Dedifferentiated amniotic fluid mesenchymal stem cell (primary cell): ENCODE measurements around the gene TSHB.
A peak's percentile ranks its signal among the peaks of the same experiment; 100 is the strongest.

Source experiments
- DNase-seq: peaks from one replicate; pipeline ENCODE4 v3.0.0-alpha.2; 2016; ENCODE audit errors: extremely low spot score

TSHB gene

DNA sequence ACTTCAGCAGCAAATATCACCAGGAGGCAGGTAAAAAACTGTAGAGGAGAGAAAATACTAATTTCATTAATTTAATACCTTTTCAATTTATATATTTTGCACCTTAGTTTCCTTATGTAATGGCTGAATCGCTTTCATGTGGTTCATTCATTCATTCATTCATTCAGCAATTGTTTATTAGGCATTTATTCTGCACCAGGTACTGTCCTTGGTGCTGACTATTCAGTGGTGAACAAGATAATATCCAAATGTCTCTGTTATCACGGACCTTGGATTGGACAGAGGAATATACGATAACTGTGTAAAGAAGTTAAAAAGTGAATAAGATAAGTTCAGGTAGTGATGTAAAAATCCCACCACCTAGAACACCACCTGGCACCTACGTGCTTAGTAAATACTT lies 30.9 kb downstream of the TSHB start:
- DNase-seq: no peak

DNA sequence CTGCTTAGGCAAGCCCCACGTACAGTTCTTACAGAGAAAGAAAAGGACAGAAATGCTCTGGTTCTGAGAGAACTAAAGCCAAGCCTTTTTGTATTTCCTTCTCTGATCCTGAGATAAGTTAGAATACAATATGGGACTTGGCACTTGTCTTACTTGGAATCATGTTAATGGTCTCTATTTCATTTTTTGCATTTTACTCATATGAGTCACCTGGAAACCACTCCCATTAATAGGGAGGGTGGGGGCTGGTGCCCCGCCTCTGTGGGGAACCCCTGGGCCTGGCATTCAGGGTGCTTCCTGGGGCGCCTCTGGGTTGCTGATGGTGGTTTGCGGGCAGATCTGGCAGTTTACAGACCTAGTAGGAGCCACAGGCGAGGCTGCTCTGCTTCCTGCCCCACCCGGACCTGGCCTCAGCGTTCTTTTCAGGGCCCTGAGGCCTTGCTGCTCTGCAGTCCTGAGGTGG lies 32.9 kb downstream of the TSHB start:
- no peak for DNase-seq

DNA sequence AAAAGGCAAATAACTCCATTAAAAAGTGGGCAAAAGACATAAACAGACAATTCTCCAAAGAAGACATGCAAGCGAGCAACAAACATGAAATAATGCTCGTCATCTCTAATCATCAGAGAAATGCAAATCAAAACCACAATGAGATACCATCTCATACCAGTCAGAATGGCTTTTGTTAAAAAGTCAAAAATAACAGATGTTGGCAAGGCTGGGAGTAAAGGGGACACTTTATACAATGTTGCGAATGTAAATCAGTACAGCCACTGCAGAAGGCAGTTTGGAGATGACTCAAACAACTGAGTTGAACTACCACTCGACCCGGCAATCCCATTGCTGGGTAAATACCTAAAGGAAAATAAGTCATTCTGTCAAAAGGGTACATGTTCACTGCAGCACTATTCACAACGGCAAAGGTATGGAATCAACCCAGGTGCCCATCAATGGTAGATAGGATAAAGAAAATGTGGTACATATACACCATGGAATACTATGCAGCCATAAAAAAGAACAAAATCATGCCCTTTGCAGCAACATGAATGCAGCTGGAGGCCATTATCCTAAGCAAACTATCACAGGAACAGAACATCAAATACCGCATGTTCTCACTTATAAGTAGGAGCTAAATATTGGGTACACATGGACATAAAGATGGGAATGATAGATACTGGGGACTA lies 33.7 kb downstream of the TSHB start:
- DNase-seq: no peak

- no peak for DNase-seq
These were observed 34.8 kb downstream of the TSHB start for GRCh38 chr1:115064461-115064860.

DNA sequence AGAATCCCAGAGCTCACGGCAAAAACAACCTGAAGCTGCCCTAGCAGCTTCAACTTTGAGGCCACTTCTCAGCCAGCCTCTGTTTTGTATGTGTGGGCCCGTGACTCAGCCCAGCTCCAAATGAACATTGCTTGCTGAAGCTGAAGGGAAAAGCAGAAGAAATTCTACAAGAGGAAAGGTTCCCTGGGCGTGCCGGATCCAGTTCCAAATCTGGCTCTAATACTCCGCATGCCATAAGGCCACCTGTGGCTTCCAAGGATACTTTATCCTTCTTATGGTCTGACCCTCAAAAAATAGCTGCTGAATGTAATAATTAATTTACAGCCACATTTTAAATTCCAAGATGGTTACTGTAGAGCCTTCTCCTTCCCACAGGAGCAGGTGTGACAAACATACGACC lies 35.4 kb downstream of the TSHB start:
- no peak for DNase-seq

- DNase-seq: peak; percentile 62
These were observed 37.7 kb downstream of the TSHB start for GRCh38 chr1:115067161-115067859.

DNA sequence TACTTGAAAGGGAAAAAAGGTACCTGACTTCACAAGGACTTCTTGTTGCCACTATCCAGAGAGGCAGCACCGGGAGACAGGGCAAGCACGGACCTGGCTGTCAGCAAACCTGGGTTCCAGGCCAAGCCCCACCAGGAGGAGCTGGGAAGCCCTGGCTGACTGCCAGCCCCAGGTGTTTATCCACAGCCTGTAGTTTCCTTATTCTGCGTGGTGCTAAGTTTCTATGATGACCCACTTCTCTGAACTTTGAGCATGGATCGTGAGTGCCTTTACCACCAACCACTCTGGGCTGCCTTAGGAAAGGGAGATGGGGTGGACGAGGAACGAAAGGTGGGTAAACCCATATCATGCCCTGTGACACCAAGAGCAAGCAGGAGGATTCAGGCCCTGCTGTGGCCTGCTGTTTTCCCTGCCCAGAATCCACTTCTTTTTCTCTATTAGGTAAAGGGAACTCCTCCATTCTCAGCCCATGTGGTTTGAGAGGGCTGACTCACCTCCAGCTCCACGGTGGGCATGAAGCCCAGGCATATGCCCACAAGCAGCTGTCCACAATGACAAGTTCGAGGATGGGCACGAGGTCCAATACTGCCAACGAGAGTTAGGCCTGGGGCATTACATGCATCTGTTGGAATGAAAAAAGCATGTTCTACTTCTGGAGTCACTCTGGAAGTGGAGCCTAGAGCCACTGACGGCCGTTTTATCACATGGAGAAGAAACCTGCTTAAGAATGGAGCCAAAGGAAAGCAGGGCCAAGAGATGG lies 39.4 kb downstream of the TSHB start:
- peak; percentile 58 for DNase-seq

GRCh38 chr1:115069659-115070308 lies 40.2 kb downstream of the TSHB start:
- DNase-seq: peak; percentile 40

DNA sequence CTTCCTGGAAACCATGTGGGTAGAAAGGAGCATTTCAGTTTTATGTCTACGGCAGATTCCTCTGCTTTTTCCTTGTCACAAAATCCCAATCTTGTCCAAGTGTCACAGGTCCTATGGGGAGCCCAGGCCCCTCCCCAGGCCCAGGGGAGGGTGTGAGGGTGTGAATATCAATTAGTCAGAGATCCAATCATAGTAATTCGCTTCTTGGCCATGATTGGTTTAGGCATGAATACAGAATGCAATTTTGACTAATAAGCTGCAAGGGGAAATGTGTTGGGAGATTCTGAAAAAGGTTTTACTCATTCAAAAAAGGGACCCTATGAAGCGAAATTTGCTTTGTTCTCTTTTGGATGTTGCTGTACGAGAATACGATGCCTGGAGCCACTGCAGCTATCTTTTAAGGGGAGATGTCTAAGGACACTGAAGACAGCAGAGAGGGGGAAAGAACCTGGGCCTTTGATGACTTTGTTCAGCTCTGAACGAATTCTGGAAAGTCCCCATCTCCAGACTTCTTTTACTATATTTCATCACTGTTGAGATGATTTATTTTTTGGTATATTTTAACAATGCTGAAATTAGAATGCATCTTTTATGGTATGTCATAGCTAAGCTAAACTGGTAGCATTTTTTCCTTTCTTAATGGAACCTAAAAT lies 41.5 kb downstream of the TSHB start:
- no peak for DNase-seq

DNA sequence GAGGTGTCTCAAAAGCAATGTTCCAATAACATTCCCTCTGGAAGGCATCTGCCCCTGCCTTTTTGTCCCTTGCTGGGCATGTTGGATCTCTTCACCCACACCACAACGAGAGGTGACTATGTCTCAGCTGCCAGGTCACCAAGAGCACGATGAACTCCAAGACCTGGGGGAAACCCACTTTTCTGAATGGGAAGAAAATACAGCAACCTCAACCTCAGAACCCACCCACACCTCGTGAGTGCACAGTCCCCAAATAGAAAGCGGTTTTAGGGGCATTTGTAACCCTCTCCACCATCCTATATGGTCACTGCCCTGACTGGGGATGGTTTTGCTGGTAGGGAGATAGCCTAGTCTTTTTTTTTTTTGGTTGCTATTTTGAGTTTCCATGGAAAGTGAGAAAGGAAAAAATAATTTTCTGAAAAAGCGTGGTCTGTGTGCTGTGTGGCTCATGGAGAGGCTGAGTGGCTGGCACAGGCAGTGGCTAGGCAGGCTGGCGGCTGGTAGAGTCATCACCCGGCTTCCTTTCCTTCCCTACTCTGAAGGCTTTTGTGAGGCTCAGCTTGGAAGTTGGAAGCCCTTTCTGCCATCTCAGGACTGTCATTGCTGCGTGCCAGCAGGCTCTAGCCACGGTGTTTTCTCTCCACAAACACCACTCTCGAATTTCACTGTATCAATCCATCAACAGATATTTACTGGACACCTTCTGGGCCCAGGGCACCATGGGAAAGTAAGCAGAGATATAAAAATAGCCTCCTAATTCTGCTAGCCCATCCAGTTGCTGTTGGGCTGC lies 43.9 kb downstream of the TSHB start:
- no peak for DNase-seq

GRCh38 chr1:115074839-115075534 lies 45.4 kb downstream of the TSHB start:
- no peak for DNase-seq

DNA sequence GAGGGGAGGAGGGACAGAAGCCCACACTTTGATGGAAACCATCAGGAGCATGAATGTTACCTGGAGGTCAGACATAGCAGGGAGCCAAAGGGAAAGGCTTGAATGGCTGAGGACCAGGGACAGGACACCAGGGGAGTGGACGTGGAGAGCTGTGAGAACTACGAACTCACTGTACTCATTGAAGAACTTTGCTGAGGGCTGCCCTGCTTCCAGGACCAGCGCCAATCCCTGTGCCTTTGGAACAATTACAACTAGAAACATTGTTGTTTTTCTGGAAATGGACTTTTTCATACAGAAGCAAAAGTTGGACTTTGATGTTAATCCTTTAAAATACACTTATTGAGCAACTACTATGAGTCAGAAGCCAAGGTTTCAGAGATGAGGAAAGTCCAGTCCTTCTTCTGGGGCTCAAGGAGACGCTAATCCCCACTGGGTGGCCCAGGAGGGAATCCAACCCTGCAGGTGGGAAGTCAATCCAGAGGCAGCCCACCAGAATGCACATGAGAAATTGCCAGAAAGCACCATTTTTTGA lies 46.8 kb downstream of the TSHB start:
- no peak for DNase-seq

DNA sequence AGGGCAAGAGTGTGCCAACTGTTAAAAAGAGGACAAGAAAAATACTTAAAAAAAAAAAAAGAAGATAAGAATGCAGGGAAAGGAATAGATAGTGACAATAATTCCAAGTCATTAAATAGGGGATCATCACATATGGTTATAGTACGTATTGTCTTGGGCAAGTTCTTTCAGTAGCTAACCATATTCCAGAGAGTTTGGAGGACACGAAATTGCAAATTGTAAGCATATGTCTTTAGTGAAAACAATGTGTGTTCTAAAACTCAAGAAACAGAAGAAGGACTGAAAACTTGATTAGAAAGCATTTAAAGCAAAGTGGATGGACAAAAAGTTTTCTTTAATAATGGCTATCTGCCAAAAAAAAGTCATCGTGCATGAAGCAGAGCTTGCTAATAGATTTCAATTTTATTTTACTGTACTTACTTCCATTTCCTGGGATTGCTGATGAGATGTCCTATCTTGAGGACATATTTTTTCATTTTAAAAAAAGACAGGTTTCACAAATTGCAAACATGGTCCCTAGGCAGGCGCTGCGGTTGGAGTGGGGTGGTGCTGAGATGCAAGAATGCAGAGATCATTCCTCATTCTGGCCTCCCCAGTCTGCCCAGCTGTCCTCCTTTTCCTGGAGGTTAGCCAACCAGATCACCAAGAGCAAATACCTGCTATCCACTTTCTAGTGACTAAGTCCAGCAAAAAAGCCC lies 47.8 kb downstream of the TSHB start:
- no peak for DNase-seq

DNA sequence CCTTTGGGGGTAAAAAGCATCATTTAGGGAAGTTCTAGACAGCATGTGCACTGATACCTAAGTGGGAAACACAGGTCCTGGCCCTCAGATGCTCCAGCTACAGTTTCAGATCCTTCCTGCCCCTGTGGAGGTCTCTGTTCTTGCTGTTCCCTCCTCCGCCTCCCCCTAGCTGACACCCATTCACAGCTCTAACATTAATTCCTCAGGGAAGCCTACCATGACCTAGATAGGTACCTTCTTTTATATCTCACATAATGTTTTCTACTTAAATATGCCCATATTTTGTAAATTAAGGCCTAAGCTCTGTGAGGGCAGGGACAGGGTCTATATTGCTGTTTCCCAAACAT lies 48.3 kb downstream of the TSHB start:
- no peak for DNase-seq

DNA sequence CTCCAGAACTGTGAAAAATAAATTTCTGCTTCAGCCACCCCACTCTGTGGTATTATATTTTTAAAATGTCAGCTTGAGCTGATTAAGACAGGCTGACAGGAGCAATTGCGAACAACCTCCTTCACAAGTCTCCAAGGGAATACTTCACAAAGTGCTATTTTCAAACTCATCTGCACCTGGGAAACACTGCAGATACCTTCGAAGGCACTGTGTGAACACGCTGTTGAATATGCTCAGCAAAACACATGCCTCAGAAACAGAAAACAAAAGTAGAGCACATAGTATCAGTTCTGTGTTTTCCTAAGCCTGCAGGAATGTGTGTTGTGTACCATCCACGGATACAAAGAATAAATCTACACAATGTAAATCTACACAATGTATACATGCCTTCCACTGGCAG lies 49.1 kb downstream of the TSHB start:
- DNase-seq: no peak

- no peak for DNase-seq
These were observed 53.3 kb downstream of the TSHB start for GRCh38 chr1:115082949-115083348.
